GM19240 (cell line): ENCODE data around the gene TRIM17.

Source experiments
- DNase-seq: peaks from one replicate; pipeline ENCODE4 v3.0.0; 2011; ENCODE audit warnings: low spot score; ENCODE audit not compliant: insufficient read length

The TRIM17 gene

DNA sequence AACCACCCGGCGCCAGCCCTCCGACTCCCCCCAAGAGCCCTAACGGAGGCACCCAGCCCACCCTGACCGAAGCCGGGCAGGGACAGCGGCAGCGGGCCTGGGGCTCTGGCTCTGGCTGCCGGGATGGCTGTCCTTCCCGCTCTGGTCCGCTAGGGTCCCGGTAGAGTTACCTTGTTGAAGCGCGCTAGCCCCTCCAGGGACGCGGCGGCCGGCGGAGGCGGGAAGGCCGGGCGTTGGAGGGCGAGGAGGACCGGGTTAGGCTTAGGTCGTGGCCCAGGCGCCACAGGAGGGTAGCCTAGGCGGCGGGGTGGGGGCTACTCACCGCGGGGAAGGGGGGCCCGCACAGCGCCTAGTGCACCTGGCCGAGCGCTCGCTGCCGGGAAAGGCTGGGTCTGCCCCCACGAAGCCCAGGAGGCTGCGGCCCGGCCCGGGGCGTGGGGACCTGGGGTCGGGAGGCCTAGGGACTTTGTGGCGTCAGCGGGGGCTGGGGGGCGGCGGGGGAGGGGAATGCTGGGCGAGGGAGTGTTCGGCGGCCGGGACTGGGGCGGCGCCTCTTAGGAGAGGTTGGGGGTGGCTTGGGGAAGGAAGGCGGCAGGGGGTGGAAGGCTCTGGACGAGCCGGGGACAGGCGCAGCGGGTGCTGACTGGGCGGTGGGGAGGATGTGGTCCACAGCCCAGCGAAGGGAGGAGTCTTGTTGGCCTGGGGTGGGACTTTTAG is at the start of gene TRIM17:
TRIM17 (minus strand) TSS at position 645 of the 717 bp plus-strand sequence. CDS start 1,789 bp downstream, outside the sequence.
- DNase-seq: no peak

DNA sequence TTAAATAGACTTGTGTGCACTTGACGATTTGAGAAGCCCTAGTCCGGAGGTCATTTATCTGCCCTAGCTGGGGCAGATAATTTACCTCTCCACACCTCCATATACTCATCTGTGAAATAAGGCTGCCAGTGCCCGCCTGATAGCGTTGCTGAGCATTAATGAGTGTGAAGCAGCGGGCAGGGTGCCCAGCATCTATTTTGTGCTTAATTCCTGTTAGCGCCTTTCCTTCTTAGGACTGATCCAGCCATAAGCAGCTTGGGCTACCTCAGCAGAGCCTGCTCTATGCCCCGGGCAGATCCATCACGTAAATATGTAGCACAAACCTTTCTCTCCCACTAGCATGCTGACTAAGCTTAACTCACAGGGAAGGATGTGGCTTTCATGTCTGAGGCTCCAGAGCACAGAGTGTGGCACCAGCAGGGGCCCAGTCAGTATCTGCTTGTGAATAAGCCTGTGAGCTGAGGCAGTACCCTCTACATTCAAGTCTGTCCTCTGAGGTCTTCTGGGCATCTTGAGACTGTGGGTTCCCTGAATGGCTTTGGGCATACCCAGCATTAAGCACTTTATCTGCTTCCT is 49.0 kb upstream of the TRIM17 start:
- no peak for DNase-seq

- no peak for DNase-seq
Observed at GRCh38 chr1:228465141-228465540, 48.5 kb upstream of the TRIM17 start.

- peak; percentile 41 for DNase-seq
Observed at GRCh38 chr1:228464487-228464983, 47.9 kb upstream of the TRIM17 start.

GRCh38 chr1:228463559-228464455 is 47.1 kb upstream of the TRIM17 start:
- no peak for DNase-seq

- DNase-seq: no peak
Observed at GRCh38 chr1:228463009-228463558, 46.4 kb upstream of the TRIM17 start.

DNA sequence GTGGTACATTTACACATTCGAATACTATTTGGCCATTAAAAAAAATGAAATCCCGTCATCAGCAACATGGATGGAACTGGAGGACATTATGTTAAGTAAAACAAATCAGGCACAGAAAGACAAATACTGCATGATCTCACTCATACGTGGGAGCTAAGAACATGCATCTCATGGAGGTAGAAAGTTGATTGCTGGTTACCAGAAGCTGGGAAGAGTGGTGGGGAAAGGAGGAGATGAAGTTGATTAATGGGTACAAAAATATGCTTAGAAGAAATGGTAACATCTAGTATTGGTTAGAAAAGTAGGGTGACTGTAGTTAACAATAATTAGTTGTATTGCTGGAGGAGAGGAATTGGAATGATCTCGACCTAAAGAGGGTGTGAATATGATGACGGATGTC is 45.9 kb upstream of the TRIM17 start:
- no peak for DNase-seq

DNA sequence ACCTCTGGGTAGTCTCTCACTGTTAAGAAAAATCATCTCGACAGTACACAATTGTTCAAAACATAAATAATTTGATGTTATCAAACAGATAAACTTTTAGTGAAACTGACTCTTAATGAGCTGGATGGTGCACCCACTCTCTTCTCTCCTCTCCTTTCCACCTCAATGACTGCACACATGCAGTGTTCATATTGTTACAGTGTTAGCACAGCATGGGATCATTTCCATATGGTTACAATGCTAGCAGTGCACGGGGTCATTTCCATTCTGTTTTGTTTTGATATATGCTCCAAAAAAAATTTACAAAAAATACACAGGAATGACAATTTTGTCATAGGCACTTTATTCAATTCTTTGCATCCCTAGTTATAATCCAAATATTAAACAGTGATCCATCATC is 44.2 kb upstream of the TRIM17 start:
- DNase-seq: no peak

GRCh38 chr1:228459091-228459993 is 42.7 kb upstream of the TRIM17 start:
- peak; percentile 30 for DNase-seq

- DNase-seq: peak; percentile 67
Observed at GRCh38 chr1:228457396-228458176, 40.9 kb upstream of the TRIM17 start.

DNA sequence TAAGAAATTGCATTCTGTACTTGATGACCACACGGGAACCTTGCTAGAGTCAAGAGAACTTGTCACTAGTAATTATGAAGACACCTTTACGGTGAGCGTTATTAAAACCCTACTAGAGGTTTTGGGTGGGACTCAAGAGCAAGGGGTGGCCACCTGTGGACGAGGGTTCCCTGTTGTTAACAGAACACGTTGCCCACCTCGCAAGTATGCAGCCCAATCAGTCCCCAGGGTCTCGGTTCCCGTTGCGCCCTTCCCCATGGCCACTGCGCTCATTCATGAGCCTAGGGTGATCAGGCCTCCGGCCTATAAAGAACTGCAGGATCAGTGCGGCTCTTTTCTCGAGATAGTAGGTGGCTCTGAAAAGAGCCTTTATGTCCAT is 40.3 kb upstream of the TRIM17 start:
- DNase-seq: no peak

- DNase-seq: no peak
Observed at GRCh38 chr1:228456252-228457016, 39.8 kb upstream of the TRIM17 start.

DNA sequence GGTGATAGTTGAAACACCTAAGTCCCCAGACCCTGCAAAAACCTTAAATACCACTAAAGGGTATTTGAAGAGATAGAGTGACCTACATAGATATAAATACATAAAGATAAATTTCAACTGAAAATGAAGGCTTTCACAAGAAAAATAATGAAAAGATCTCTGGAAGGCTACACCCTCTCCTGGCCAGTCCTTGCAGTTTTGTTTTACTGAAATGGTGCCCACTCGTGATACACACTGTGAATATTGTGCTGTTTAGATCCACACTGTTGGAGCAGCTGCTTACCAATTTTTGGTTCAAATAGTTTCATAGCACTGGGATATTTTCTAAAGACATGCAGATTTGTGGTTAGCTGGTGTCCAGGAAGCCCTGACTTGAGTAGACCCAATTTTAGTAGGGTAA is 39.1 kb upstream of the TRIM17 start:
- DNase-seq: no peak

DNA sequence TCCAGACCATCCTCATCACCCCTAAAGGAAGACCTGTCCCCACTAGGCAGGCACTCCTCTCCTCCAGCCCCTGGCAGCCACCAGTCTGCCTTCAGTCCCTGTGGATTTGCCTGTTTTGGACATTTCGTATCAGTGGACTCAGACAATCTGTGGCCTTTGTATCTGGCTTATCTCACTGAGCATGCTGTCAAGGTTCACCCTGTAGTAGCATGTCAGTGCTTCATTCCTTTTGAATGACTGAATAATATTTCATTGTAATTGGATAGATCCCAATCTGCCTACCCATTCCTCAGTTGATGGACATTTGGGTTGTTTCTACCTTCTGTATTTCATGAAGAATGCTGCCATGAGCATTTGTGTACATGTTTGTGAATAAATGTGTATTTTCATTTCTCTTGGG is 37.6 kb upstream of the TRIM17 start:
- no peak for DNase-seq

GRCh38 chr1:228453614-228454013 is 37.0 kb upstream of the TRIM17 start:
- DNase-seq: no peak

GRCh38 chr1:228453022-228453560 is 36.4 kb upstream of the TRIM17 start:
- no peak for DNase-seq

GRCh38 chr1:228452194-228453021 is 35.7 kb upstream of the TRIM17 start:
- no peak for DNase-seq

- DNase-seq: no peak
Observed at GRCh38 chr1:228450200-228450599, 33.5 kb upstream of the TRIM17 start.
